ENCODE measurements around the gene ARID1B. TPM values are rescaled to one million over a fixed set of nuclear protein-coding genes. Genes with fewer than 3 reads are reported as not detected.

The ARID1B gene
- total RNA-seq, 1 experiment from 2014 or later, result 60.3 TPM

GRCh38 chr6:157200117-157200516, 422.9 kb downstream of the ARID1B start:
- ChIA-PET POLR2A (no interaction called here), CTCF (no interaction called here)
- no peak for TF ChIP-seq FOXJ3 (CRISPR knock-in tag; IDR thresholded peaks at IDR 0.05; ENCODE audit: borderline replicate concordance)
- no peak for TF ChIP-seq ATF2 (CRISPR knock-in tag; IDR thresholded peaks at IDR 0.05; ENCODE audit: borderline replicate concordance, low read depth)
- TF ChIP-seq ZSCAN18 (CRISPR knock-in tag; IDR thresholded peaks at IDR 0.05), result no peak
- no peak for TF ChIP-seq MLX (CRISPR knock-in tag; IDR thresholded peaks at IDR 0.05)
- no peak for TF ChIP-seq ZNF512 (CRISPR knock-in tag; IDR thresholded peaks at IDR 0.05; ENCODE audit: borderline replicate concordance)
- no peak for TF ChIP-seq USF1 (CRISPR knock-in tag; IDR thresholded peaks at IDR 0.05)
- TF ChIP-seq SOX15 (CRISPR knock-in tag; IDR thresholded peaks at IDR 0.05), result no peak
- TF ChIP-seq ZNF121 (CRISPR knock-in tag; IDR thresholded peaks at IDR 0.05), result no peak
- TF ChIP-seq NR3C1 (CRISPR knock-in tag; conservative IDR thresholded peaks at IDR 0.05; ENCODE audit: low read depth), result no peak
- no peak for TF ChIP-seq JUN (CRISPR knock-in tag; IDR thresholded peaks at IDR 0.05)
- no peak for TF ChIP-seq TEAD1 (CRISPR knock-in tag; IDR thresholded peaks at IDR 0.05)
- Mint-ChIP-seq H3K27ac (no peak overlapping the region), H3K4me3 (no peak overlapping the region), H3K36me3 (peaks cover 43% of the 10 kb centered on the region), H3K4me1 (no peaks in the 10 kb centered on the region), H3K9me3 (no peaks in the 10 kb centered on the region), H3K27me3 (ENCODE audit: low read depth) (no peaks in the 10 kb centered on the region)
- ATAC-seq, result no peak
- DNase-seq (ENCODE audit: low spot score), result no peak

GRCh38 chr6:157200611-157201010, 423.4 kb downstream of the ARID1B start:
- no peak for DNase-seq (ENCODE audit: low spot score)
- Mint-ChIP-seq H3K36me3 (peaks cover 44% of the 10 kb centered on the region), H3K9me3 (no peaks in the 10 kb centered on the region), H3K4me3 (no peak overlapping the region), H3K27me3 (ENCODE audit: low read depth) (no peaks in the 10 kb centered on the region), H3K27ac (no peak overlapping the region), H3K4me1 (no peaks in the 10 kb centered on the region)
- ChIA-PET POLR2A (no interaction called here), CTCF (no interaction called here)
- no peak for ATAC-seq
- no peak for TF ChIP-seq AFF4 (CRISPR knock-in tag; IDR thresholded peaks at IDR 0.05; ENCODE audit: borderline replicate concordance)
- TF ChIP-seq ZNF425 (CRISPR knock-in tag; conservative IDR thresholded peaks at IDR 0.05), result no peak
- TF ChIP-seq SMAD4 (CRISPR knock-in tag; IDR thresholded peaks at IDR 0.05), result no peak
- no peak for TF ChIP-seq STAT6 (CRISPR knock-in tag; conservative IDR thresholded peaks at IDR 0.05; ENCODE audit: low read depth)
- TF ChIP-seq TEAD1 (CRISPR knock-in tag; IDR thresholded peaks at IDR 0.05), result no peak
- TF ChIP-seq ATF3 (CRISPR knock-in tag; conservative IDR thresholded peaks at IDR 0.05), result no peak
- TF ChIP-seq MAX (CRISPR knock-in tag; IDR thresholded peaks at IDR 0.05), result no peak
- TF ChIP-seq USF1 (CRISPR knock-in tag; IDR thresholded peaks at IDR 0.05), result no peak
